ENCODE results near the gene EDN3.

Gene EDN3

GRCh38 chr20:59308493-59309201, 8.2 kb downstream of the EDN3 start:
- no peak for DNase-seq (ENCODE audit: low spot score)

- no peak for DNase-seq (ENCODE audit: low spot score)
Observed at GRCh38 chr20:59309218-59309617, 8.8 kb downstream of the EDN3 start.

GRCh38 chr20:59314997-59315396, 14.6 kb downstream of the EDN3 start:
- DNase-seq (ENCODE audit: low spot score) = no peak

GRCh38 chr20:59316911-59317731, 16.7 kb downstream of the EDN3 start:
- DNase-seq (ENCODE audit: low spot score) = no peak

- DNase-seq (ENCODE audit: low spot score) = no peak
Observed at GRCh38 chr20:59318201-59318790, 17.9 kb downstream of the EDN3 start.

- no peak for DNase-seq (ENCODE audit: low spot score)
Observed at GRCh38 chr20:59318803-59319202, 18.4 kb downstream of the EDN3 start.

GRCh38 chr20:59320426-59320825, 20.0 kb downstream of the EDN3 start:
- no peak for DNase-seq (ENCODE audit: low spot score)

- DNase-seq (ENCODE audit: low spot score) = no peak
Observed at GRCh38 chr20:59320854-59321647, 20.6 kb downstream of the EDN3 start.

GRCh38 chr20:59322081-59322480, 21.7 kb downstream of the EDN3 start:
- DNase-seq (ENCODE audit: low spot score) = no peak

- DNase-seq (ENCODE audit: low spot score) = no peak
Observed at GRCh38 chr20:59322585-59323454, 22.4 kb downstream of the EDN3 start.

- DNase-seq (ENCODE audit: low spot score) = no peak
Observed at GRCh38 chr20:59323731-59324130, 23.3 kb downstream of the EDN3 start.

GRCh38 chr20:59324521-59325141, 24.2 kb downstream of the EDN3 start:
- no peak for DNase-seq (ENCODE audit: low spot score)

- DNase-seq (ENCODE audit: low spot score) = no peak
Observed at GRCh38 chr20:59325142-59325523, 24.7 kb downstream of the EDN3 start.

GRCh38 chr20:59326188-59326587, 25.8 kb downstream of the EDN3 start:
- DNase-seq (ENCODE audit: low spot score) = no peak

GRCh38 chr20:59328071-59328470, 27.7 kb downstream of the EDN3 start:
- DNase-seq (ENCODE audit: low spot score) = no peak

GRCh38 chr20:59331721-59332329, 31.4 kb downstream of the EDN3 start:
- DNase-seq (ENCODE audit: low spot score) = no peak

GRCh38 chr20:59333260-59333845, 32.9 kb downstream of the EDN3 start:
- no peak for DNase-seq (ENCODE audit: low spot score)

GRCh38 chr20:59333951-59334350, 33.5 kb downstream of the EDN3 start:
- no peak for DNase-seq (ENCODE audit: low spot score)

- no peak for DNase-seq (ENCODE audit: low spot score)
Observed at GRCh38 chr20:59334651-59335300, 34.4 kb downstream of the EDN3 start.

- no peak for DNase-seq (ENCODE audit: low spot score)
Observed at GRCh38 chr20:59335377-59335776, 35.0 kb downstream of the EDN3 start.

All from ecto neural progenitor cell (in vitro differentiated cells).